NT2/D1 (cell line): ENCODE measurements around the gene CCN6.

Source experiments
- YY1 ChIP-seq: IDR thresholded peaks from 2 replicates; pipeline ENCODE4 v1.6.1; 2011; ENCODE audit not compliant: insufficient read length, insufficient read depth
- ZNF274 ChIP-seq: IDR thresholded peaks from 2 replicates; pipeline ENCODE4 v1.6.1; 2011; ENCODE audit warnings: mild to moderate bottlenecking, low read depth, low read length

DNA sequence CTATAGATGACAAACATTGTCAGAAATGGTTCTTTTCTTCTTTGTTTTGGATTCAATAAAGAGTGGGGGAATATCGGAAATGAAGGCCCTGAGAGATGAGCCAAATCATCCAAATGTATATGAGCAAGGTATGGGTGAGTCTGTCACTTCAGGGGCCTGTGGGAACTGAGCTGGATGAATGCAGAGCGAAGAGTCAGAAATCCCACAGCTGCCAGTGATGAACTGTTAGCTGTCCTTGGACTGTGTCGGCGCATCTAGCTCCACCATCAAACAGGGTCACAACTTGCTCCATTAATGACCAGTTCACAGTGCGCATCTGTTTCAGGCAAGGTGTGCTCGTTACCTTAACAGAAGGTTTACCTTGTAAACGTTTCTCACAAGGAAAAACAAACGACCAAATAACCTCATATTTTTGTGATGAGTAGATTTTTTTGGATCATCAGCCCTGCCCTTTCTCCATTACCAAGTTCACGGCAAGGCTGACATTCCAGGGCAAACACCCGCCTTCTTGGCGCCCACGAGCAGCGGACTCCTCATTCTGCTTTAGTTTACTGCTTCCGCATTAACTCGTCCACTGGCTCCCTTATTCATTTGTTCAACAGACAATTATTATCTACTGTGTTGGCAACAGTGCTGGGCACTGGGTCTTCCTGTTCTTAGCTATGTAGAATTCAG is 15.0 kb upstream of the CCN6 start:
- TF ChIP-seq YY1: no peak
- no peak for TF ChIP-seq ZNF274
